Measurements from ENCODE around the gene GNRHR. TPM values are rescaled to one million over a fixed set of nuclear protein-coding genes. Genes with fewer than 3 reads are reported as not detected.

Gene GNRHR, protein sequence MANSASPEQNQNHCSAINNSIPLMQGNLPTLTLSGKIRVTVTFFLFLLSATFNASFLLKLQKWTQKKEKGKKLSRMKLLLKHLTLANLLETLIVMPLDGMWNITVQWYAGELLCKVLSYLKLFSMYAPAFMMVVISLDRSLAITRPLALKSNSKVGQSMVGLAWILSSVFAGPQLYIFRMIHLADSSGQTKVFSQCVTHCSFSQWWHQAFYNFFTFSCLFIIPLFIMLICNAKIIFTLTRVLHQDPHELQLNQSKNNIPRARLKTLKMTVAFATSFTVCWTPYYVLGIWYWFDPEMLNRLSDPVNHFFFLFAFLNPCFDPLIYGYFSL
- total RNA-seq (2014; rRNA removed; shearing (Covaris generic)), result not detected in 2 replicates
- not detected in 2 replicates for total RNA-seq (2022)
- not detected for Bru-seq, nascent RNA
- not detected for BruChase-seq, experiment 1, labeled RNA remaining after a 6-hour chase
- not detected for BruChase-seq, experiment 2, labeled RNA remaining after a 2-hour chase
- long read RNA-seq, result 0 reads

DNA sequence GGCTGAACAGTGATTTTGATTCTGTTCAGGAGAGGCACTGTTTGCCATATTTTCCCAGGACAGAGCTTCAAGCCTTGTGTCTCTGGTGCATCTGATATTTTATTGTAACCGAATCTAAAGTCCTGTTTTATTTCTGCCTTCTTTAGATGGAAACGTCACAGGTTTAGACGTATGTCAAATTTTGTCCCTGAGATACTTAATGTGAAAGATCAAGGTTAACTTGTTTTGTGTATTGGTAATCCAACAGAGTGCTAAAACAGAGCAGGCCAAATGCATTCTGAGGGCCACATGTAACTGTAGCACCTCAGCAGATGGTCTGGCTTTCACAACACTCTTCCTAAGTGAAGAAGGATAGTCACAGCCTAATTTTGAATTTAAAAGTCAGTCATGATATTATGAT lies at the start of gene GNRHR:
Gene GNRHR (minus strand): TSS at position 101 of the 400 bp plus-strand sequence. CDS start 53 bp downstream, at position 48.
- H3K9me3 ChIP-seq (ENCODE audit: low read length), result no peaks in the 10 kb centered on the region

GRCh38 chr4:67796810-67797209 lies 42.6 kb upstream of the GNRHR start:
- Histone ChIP-seq H2AFZ (ENCODE audit: low read length) (no peak overlapping the region), H3K36me3 (ENCODE audit: insufficient read depth, low read length) (no peaks in the 10 kb centered on the region), H3K4me1 (ENCODE audit: insufficient read depth, low read length, poor library complexity, severe bottlenecking) (no peaks in the 10 kb centered on the region), H3K9me2 (ENCODE audit: insufficient read depth, low read length) (no peaks in the 10 kb centered on the region), H3K4me2 (ENCODE audit: low read length) (no peak overlapping the region), H3K27ac (ENCODE audit: low read depth, low read length, poor library complexity, severe bottlenecking) (no peak overlapping the region), H3K9me3 (ENCODE audit: low read length) (no peaks in the 10 kb centered on the region), H3K4me3 (ENCODE audit: low read depth, low read length, poor library complexity, severe bottlenecking) (no peak overlapping the region), H4K20me1 (ENCODE audit: insufficient read depth, low read length) (no peaks in the 10 kb centered on the region), H3K79me2 (ENCODE audit: insufficient read depth, low read depth, low read length) (no peaks in the 10 kb centered on the region)
- no peak for DNase-seq (ENCODE audit: low spot score)
- TF ChIP-seq CTCF (conservative IDR thresholded peaks at IDR 0.05; ENCODE audit: low read length), result no peak
- TF ChIP-seq EZH2phosphoT487 (IDR thresholded peaks at IDR 0.05; ENCODE audit: borderline replicate concordance, low read depth, low read length), result no peak
- ChIA-PET CTCF (ENCODE audit: unreplicated experiment) (no interaction called here), POLR2A (no interaction called here)
- BruUV-seq (replicated peaks), result no TSS peak
- intact Hi-C loops (cut with micrococcal nuclease; ENCODE audit: unreplicated experiment), result no loop called here

More for the DNA sequence above, at the start of gene GNRHR:
- no peaks in the 10 kb centered on the region for H4K20me1 ChIP-seq (ENCODE audit: insufficient read depth, low read length)
- CTCF ChIA-PET (ENCODE audit: unreplicated experiment), result no interaction called here
- DNase-seq (ENCODE audit: low spot score), result no peak
- H3K4me3 ChIP-seq (ENCODE audit: low read depth, low read length, poor library complexity, severe bottlenecking), result no peak within 1 kb of the TSS
- H3K9me2 ChIP-seq (ENCODE audit: insufficient read depth, low read length), result no peaks in the 10 kb centered on the region
- H3K4me2 ChIP-seq (ENCODE audit: low read length), result no peak within 1 kb of the TSS
- no peak within 1 kb of the TSS for H3K27ac ChIP-seq (ENCODE audit: low read depth, low read length, poor library complexity, severe bottlenecking)
- no peaks in the 10 kb centered on the region for H3K4me1 ChIP-seq (ENCODE audit: insufficient read depth, low read length, poor library complexity, severe bottlenecking)
- POLR2A ChIA-PET, result interaction anchor here (1.2 kb wide), 1 partner anchor 10 kb away, joined by 3 read pairs; no protein-coding TSS in a partner anchor
- H3K36me3 ChIP-seq (ENCODE audit: insufficient read depth, low read length), result no peaks in the 10 kb centered on the region
- TF ChIP-seq CTCF (conservative IDR thresholded peaks at IDR 0.05; ENCODE audit: low read length) (no peak), EZH2phosphoT487 (IDR thresholded peaks at IDR 0.05; ENCODE audit: borderline replicate concordance, low read depth, low read length) (no peak)
- intact Hi-C loops (cut with micrococcal nuclease; ENCODE audit: unreplicated experiment), result no loop called here
- no TSS peak for BruUV-seq (replicated peaks)
- no peaks in the 10 kb centered on the region for H3K79me2 ChIP-seq (ENCODE audit: insufficient read depth, low read depth, low read length)
- no peak within 1 kb of the TSS for H2AFZ ChIP-seq (ENCODE audit: low read length)

DNA sequence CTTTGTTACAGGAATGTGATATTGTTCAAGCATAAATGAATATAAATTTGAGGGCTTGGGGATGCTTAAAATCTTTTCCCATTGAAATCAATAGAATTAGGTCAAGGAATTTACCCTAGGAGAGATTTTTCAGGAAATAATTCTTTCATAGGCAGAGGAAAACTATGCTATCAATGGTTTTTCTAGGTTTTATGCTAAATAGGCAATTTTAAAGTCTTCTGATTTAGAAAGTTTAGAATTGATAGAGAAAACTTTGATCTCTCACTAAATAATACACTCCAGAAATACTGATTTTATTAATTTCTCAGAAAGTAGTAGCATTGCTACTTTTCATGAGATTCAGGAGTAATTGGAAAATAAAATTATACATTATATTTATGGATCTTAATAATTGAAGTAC lies 36.5 kb upstream of the GNRHR start:
- Histone ChIP-seq H3K27ac (ENCODE audit: low read depth, low read length, poor library complexity, severe bottlenecking) (no peak overlapping the region), H3K79me2 (ENCODE audit: insufficient read depth, low read depth, low read length) (no peaks in the 10 kb centered on the region), H3K4me2 (ENCODE audit: low read length) (no peak overlapping the region), H3K9me3 (ENCODE audit: low read length) (no peaks in the 10 kb centered on the region), H3K4me1 (ENCODE audit: insufficient read depth, low read length, poor library complexity, severe bottlenecking) (no peaks in the 10 kb centered on the region), H4K20me1 (ENCODE audit: insufficient read depth, low read length) (no peaks in the 10 kb centered on the region), H2AFZ (ENCODE audit: low read length) (no peak overlapping the region), H3K9me2 (ENCODE audit: insufficient read depth, low read length) (no peaks in the 10 kb centered on the region), H3K4me3 (ENCODE audit: low read depth, low read length, poor library complexity, severe bottlenecking) (no peak overlapping the region), H3K36me3 (ENCODE audit: insufficient read depth, low read length) (no peaks in the 10 kb centered on the region)
- POLR2A ChIA-PET, result no interaction called here
- no TSS peak for BruUV-seq (replicated peaks)
- intact Hi-C loops (cut with micrococcal nuclease; ENCODE audit: unreplicated experiment), result no loop called here
- no peak for DNase-seq (ENCODE audit: low spot score)
- TF ChIP-seq EZH2phosphoT487 (IDR thresholded peaks at IDR 0.05; ENCODE audit: borderline replicate concordance, low read depth, low read length) (no peak), CTCF (conservative IDR thresholded peaks at IDR 0.05; ENCODE audit: low read length) (no peak)
- CTCF ChIA-PET (ENCODE audit: unreplicated experiment), result no interaction called here

Measured in OCI-LY7 (cell line).